IMR-90 (cell line): ENCODE results near the gene FBXO34. TPM values are rescaled to one million over a fixed set of nuclear protein-coding genes. Genes with fewer than 3 reads are reported as not detected.
"Not testable (repeated sequence)": the region's sequence is repeated elsewhere in the genome, so short reads cannot be mapped to it uniquely, and the experiment has no call there.

Experiments
- ATAC-seq: fragments of 200-7000 bp; cut with Tn5 transposase; 2 replicates; pipeline ENCODE4 v1.9.1; 2020; ENCODE audit warnings: low read depth, mild to moderate bottlenecking, moderate library complexity
- BruUV-seq: library from RNA; stranded (reverse); fragments of 400-500 nt; replicated peaks from 2 replicates; lab custom pipeline; 2021; lab: Mats Ljungman, UMichigan
- CTCF ChIA-PET: fragments of 300-600 bp; formaldehyde crosslinking; extraction: SDS; loops from one replicate; lab custom pipeline; 2021; ENCODE audit warnings: antibody characterized with exemption; lab: Yijun Ruan, JAX
- POLR2A ChIA-PET: fragments of 300-600 bp; sonication (Branson Sonifier 250); formaldehyde crosslinking; loops from one replicate; lab custom pipeline; 2022; ENCODE audit warnings: antibody characterized with exemption; ENCODE audit not compliant: unreplicated experiment; lab: Charles Lee
- DNase-seq: peaks from one replicate; pipeline ENCODE4 v3.0.0; 2013
- H2AFZ ChIP-seq: replicated peaks from 2 replicates; pipeline ENCODE3; 2013; ENCODE audit warnings: low read length, mild to moderate bottlenecking; ENCODE audit not compliant: poor library complexity
- H2AK5ac ChIP-seq: 2 replicates; pipeline ENCODE4 v1.6.1; 2013; ENCODE audit warnings: low read depth, low read length, inconsistent platforms
- H2AK9ac ChIP-seq: replicated peaks from 2 replicates; pipeline ENCODE3; 2013; ENCODE audit warnings: mild to moderate bottlenecking, low read depth, low read length, moderate library complexity; ENCODE audit not compliant: poor library complexity
- H2BK120ac ChIP-seq: 2 replicates; pipeline ENCODE4 v1.6.1; 2013; ENCODE audit warnings: low read depth, low read length, inconsistent platforms
- H2BK15ac ChIP-seq: 3 replicates; pipeline ENCODE4 v1.6.1; 2013; ENCODE audit warnings: low read depth, low read length, inconsistent platforms
- H2BK20ac ChIP-seq: 2 replicates; pipeline ENCODE4 v1.6.1; 2013; ENCODE audit warnings: low read depth, mild to moderate bottlenecking, inconsistent platforms, low read length, moderate library complexity
- H2BK5ac ChIP-seq: 2 replicates; pipeline ENCODE4 v1.6.1; 2013; ENCODE audit warnings: mild to moderate bottlenecking, low read depth, low read length, inconsistent platforms; ENCODE audit not compliant: poor library complexity, severe bottlenecking
- H3K14ac ChIP-seq: replicated peaks from 2 replicates; pipeline ENCODE4 v1.6.1; 2013; ENCODE audit warnings: low read depth, low read length, inconsistent platforms
- H3K18ac ChIP-seq: 2 replicates; pipeline ENCODE4 v1.6.1; 2013; ENCODE audit warnings: low read depth, low read length, control low read depth
- H3K23ac ChIP-seq: 2 replicates; pipeline ENCODE4 v1.6.1; 2013; ENCODE audit warnings: low read depth, low read length, inconsistent platforms
- H3K27ac ChIP-seq: 2 replicates; pipeline ENCODE4 v1.5.1; 2013; ENCODE audit warnings: mild to moderate bottlenecking, control low read depth, low read length; ENCODE audit not compliant: insufficient read depth
- H3K27me3 ChIP-seq: 2 replicates; pipeline ENCODE4 v1.6.1; 2013; ENCODE audit warnings: low read length; ENCODE audit not compliant: control insufficient read depth, insufficient read depth
- H3K36me3 ChIP-seq: 2 replicates; pipeline ENCODE4 v1.6.1; 2013; ENCODE audit warnings: low read length, mixed read lengths; ENCODE audit not compliant: control insufficient read depth, insufficient read depth
- H3K4ac ChIP-seq: 2 replicates; pipeline ENCODE4 v1.6.1; 2013; ENCODE audit warnings: low read depth, low read length, inconsistent platforms
- H3K4me1 ChIP-seq: 2 replicates; pipeline ENCODE4 v1.6.1; 2013; ENCODE audit warnings: low read length, mixed read lengths; ENCODE audit not compliant: control insufficient read depth, insufficient read depth
- H3K4me2 ChIP-seq: 2 replicates; pipeline ENCODE4 v1.6.1; 2013; ENCODE audit warnings: low read depth, mild to moderate bottlenecking, control low read depth, low read length, moderate library complexity
- H3K4me3 ChIP-seq: 2 replicates; pipeline ENCODE4 v1.5.1; 2013; ENCODE audit warnings: low read depth, mild to moderate bottlenecking, control low read depth, low read length, moderate library complexity; ENCODE audit not compliant: insufficient read depth
- H3K56ac ChIP-seq: 2 replicates; pipeline ENCODE4 v1.6.1; 2013; ENCODE audit warnings: low read length, inconsistent platforms; ENCODE audit not compliant: insufficient read depth; ENCODE audit errors: extremely low read depth
- H3K79me1 ChIP-seq, 2 experiments: 2 replicates each; pipeline ENCODE4 v1.6.1; 2013; ENCODE audit warnings: low read length in 2 of 2, inconsistent platforms in 1 of 2, low read depth in 1 of 2
- H3K9ac ChIP-seq: 2 replicates; pipeline ENCODE4 v1.6.1; 2013; ENCODE audit warnings: low read depth, low read length, control low read depth
- H3K9me1 ChIP-seq: 2 replicates; pipeline ENCODE4 v1.6.1; 2013; ENCODE audit warnings: low read length, inconsistent platforms; ENCODE audit not compliant: insufficient read depth
- H3K9me3 ChIP-seq: 2 replicates; pipeline ENCODE4 v1.6.1; 2013; ENCODE audit warnings: low read length; ENCODE audit not compliant: control insufficient read depth, insufficient read depth
- H4K20me1 ChIP-seq: 2 replicates; pipeline ENCODE4 v1.6.1; 2013; ENCODE audit warnings: low read length, inconsistent platforms; ENCODE audit not compliant: insufficient read depth
- H4K5ac ChIP-seq: 2 replicates; pipeline ENCODE4 v1.6.1; 2013; ENCODE audit warnings: mild to moderate bottlenecking, low read depth, low read length, control low read depth
- H4K8ac ChIP-seq, 2 experiments: 2 replicates each; pipeline ENCODE4 v1.6.1; 2013; ENCODE audit warnings: low read depth in 2 of 2, low read length in 2 of 2, control low read depth in 1 of 2, inconsistent platforms in 1 of 2
- H4K91ac ChIP-seq: 2 replicates; pipeline ENCODE4 v1.6.1; 2013; ENCODE audit warnings: low read depth, low read length, inconsistent platforms; ENCODE audit not compliant: insufficient read depth
- WGBS, 2 experiments: methylation state at CpG; one replicate each; pipeline versions ENCODE4 v1.1.5 to v1.1.7; 2013; ENCODE audit warnings: missing lambda C conversion rate in 2 of 2; ENCODE audit not compliant: insufficient read length in 1 of 2; ENCODE audit errors: extremely low coverage in 2 of 2; 5-methylcytosine and 5-hydroxymethylcytosine counted together
- dilution Hi-C: fragments of 300-500 bp; cut with HindIII; formaldehyde crosslinking; loops from one replicate; pipeline ENCODE4 v1.14.3; 2018; ENCODE audit warnings: low sequenced_read_pairs; ENCODE audit not compliant: unreplicated experiment
- in situ Hi-C: fragments of 300-500 bp; cut with MboI; formaldehyde crosslinking; loops from 3 replicates; pipeline ENCODE4 v1.14.3; 2019; ENCODE audit warnings: low sequenced_read_pairs, inconsistent platforms, mixed read lengths
- intact Hi-C: fragments of 100-400 bp; cut with micrococcal nuclease; formaldehyde crosslinking; loops from 2 replicates; pipeline ENCODE4 v1.10.0; 2022
- polyA plus RNA-seq, 3 experiments: library from polyadenylated mRNA; depleted of rRNA; stranded (reverse); fragments of >200 nt; gene quantifications; 2 replicates each; pipeline ENCODE4 v1.2.3, GENCODE V29; 2012; ENCODE audit warnings: low replicate concordance in 1 of 3
- total RNA-seq: library from RNA; depleted of rRNA; stranded (reverse); fragments of >200 nt; gene quantifications from 2 replicates; pipeline ENCODE4 v1.2.3, GENCODE V29; 2012

FBXO34 gene
- total and polyA plus RNA-seq, 2 of the 4 experiments (the other 2 are of a cell fraction) = 15.4 to 35.1 TPM

DNA sequence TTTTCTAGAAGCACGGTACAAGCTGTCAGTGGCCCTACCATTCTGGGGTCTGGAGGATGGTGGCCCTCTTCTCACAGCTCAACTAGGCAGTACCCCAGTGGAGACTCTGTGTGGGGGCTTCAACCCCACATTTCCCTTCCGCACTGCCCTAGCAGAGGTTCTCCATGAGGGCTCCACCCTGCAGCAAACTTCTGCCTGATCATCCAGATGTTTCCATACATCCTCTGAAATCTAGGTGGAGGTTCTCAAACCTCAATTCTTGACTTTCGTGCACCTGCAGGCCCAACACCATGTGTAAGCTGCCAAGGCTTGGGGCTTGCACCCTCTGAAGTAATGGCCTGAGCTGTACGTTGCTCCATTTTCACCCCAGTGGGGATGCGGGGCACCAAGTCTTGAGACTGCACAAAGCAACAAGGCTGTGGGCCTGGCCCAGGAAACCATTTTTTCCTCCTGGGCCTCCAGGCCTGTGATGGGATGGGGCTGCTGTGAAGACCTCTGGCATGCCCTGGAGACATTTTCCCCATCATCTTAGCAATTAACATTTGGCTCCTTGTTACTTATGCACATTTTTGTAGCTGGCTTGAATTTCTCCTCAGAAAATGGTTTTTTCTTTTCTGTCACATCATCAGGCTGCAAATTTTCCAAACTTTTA lies 41.3 kb downstream of the FBXO34 start:
- H3K27ac ChIP-seq, H4K91ac ChIP-seq, H3K9ac ChIP-seq, DNase-seq, POLR2A ChIA-PET, H4K20me1 ChIP-seq, H3K36me3 ChIP-seq, H2BK5ac ChIP-seq, H3K9me1 ChIP-seq, H3K14ac ChIP-seq, H3K18ac ChIP-seq, CTCF ChIA-PET, H2AK5ac ChIP-seq, BruUV-seq, intact Hi-C loops, H3K56ac ChIP-seq, H3K4me2 ChIP-seq, H2BK15ac ChIP-seq, H3K4me3 ChIP-seq, ATAC-seq, H2AK9ac ChIP-seq, H3K27me3 ChIP-seq, H3K4me1 ChIP-seq, H4K5ac ChIP-seq, in situ Hi-C loops, H4K8ac ChIP-seq, H3K23ac ChIP-seq, H2BK20ac ChIP-seq, H2BK120ac ChIP-seq, dilution Hi-C loops, H2AFZ ChIP-seq, H3K4ac ChIP-seq, H3K9me3 ChIP-seq: not testable (repeated sequence)
- no CpG with 5 or more reads among the region's 5 CpGs for WGBS, 2 experiments
- H3K79me1 ChIP-seq = peaks cover 39 to 41% of the 10 kb centered on the region in 2 experiments
